Activated CD4-positive, CD25-positive, alpha-beta regulatory T cell (primary cell): ENCODE data around the gene TPR.

Experiments used
- DNase-seq, 4 experiments: peaks; one replicate each; lab custom pipeline; 2025; lab: John Stamatoyannopoulos, UW

The TPR gene

DNA sequence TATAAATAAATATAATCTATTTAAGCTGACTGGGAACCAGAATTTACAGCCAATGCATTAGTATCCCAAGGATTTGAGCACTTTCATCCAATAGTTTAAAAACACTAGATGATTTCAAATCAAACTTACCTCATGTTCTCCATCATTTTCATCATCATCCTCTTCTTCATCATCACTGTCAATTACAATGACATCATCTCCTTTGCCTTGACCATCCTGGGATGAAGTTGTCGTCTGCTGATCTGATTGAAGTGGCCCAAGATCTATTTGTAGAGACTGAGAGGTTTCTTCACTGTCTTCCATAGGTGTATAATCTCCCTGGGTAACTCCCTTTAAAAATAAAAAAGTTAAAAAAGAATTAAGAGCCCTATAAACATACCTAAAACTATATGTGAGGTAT is 47.7 kb downstream of the TPR start:
- DNase-seq = no peak

DNA sequence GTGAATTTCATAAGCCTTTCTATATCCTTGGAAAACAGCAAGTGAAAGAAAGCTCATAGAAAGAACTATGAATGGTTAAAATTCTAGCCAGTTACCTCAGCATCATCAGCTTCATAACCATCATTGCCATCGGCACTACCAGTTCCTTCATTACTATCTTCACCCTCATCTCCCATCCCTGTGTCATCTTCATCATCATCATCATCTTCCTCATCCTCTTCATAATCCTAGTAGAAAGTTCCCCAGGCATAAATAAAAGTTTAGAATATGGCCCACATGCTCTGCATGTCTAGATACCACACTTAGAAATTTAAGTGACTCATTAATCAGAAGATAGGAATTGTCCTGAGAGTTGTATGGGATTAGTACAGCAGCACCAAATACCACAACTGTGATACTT is 49.0 kb downstream of the TPR start:
- no peak for DNase-seq

DNA sequence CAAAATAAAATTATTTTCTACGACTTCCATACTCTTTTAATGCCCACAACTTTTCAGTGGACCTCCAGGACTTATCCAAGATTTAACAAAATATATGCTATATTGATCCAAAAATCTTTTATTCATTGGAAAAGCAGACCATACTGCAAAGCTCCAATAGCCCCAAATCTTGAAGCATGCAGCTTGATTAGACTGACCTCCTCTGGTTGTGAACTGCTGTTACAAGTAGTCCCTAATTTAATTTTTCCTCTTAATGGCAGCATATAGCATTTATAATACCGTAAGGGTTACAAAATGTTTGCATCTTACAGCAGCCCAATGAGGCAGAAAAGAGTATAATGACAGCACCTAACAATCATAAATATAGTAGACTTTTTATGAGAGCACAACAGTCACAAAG is 49.8 kb downstream of the TPR start:
- no peak for DNase-seq

DNA sequence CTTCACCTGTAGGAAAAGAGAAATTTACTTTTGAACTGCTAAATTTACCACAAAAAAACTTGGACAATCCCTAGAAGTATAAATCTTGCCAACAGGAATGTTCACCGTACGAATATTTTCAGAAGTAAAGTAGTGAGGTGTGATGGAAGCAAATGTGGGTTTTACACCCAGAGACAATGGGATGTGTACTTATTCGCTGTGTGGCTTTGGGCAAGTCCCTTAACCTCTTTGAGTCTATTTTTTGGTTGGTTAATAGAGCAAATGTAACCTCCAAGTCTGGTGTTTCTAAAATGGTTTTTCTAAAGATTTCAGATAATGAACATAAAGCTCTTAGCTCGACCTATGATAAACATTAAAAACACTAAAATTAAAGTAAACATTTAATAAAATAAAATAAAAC is 51.2 kb downstream of the TPR start:
- DNase-seq = no peak

DNA sequence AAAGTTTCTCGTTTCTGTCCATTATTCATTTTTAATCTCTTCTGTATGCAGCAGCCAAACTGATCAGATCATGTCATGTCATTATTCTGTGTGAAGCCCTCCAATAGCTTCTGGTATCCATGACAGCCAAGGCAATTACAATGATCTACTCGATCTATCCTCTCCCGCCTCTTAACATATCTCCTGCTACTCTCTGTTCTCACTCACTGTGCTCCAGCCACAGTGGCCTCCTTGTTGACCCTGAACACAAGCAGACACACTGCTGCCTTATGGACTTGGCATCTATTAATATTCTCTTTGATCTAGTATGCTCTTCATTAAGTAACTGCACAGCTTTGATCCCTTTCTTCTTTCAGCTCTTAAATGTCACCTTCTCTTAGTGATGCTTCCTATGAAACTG is 59.5 kb downstream of the TPR start:
- no peak for DNase-seq

DNA sequence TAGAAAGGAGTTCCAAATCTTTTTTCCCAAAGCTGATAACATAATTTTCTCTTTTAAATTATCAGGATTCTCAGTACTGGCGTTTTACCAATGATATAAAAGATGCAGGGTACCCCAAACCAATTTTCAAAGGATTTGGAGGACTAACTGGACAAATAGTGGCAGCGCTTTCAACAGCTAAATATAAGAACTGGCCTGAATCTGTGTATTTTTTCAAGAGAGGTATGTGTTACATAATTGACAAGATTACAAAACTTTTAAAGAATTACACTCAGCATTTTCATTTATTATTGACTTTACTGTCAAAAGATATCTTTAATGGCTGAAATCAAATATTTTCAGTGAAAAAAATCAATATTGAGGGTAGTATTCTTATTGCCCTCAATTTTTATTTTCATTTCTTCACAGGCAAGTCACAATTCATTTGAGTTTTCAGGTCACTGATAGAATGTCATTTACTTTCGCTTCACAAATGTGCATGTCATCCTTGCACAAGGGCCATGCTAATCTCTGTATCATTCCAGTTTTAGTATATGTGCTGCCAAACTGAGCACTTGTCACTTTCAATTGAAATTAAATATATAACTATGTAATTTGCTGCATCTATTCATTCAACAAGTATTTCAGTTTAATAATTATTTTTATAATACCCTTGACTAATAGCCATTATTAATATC is 63.5 kb downstream of the TPR start:
- DNase-seq = no peak

DNA sequence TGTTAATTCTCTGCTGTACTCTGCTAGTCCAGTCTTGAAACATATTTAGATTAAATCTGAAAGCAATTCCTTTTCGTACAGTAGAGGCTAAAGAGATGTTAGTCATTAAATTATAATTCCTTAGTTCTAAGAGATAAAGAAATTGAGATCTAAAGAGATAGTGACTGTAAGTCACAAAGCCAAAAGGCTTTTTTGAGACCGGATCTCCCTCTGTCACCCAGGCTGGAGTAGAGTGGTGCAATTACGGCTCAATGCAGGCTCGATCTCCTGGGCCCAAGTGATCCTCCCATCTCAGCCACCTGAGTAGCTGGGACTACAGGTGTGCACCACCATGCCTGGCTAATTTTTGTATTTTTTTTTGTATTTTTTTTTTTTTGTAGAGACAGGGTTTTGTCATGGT is 64.7 kb downstream of the TPR start:
- DNase-seq = no peak

DNA sequence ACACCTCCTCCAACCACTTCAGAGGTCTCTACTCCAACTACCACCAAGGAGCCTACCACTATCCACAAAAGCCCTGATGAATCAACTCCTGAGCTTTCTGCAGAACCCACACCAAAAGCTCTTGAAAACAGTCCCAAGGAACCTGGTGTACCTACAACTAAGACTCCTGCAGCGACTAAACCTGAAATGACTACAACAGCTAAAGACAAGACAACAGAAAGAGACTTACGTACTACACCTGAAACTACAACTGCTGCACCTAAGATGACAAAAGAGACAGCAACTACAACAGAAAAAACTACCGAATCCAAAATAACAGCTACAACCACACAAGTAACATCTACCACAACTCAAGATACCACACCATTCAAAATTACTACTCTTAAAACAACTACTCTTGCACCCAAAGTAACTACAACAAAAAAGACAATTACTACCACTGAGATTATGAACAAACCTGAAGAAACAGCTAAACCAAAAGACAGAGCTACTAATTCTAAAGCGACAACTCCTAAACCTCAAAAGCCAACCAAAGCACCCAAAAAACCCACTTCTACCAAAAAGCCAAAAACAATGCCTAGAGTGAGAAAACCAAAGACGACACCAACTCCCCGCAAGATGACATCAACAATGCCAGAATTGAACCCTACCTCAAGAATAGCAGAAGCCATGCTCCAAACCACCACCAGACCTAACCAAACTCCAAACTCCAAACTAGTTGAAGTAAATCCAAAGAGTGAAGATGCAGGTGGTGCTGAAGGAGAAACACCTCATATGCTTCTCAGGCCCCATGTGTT is 66.6 kb downstream of the TPR start:
- DNase-seq = no peak

DNA sequence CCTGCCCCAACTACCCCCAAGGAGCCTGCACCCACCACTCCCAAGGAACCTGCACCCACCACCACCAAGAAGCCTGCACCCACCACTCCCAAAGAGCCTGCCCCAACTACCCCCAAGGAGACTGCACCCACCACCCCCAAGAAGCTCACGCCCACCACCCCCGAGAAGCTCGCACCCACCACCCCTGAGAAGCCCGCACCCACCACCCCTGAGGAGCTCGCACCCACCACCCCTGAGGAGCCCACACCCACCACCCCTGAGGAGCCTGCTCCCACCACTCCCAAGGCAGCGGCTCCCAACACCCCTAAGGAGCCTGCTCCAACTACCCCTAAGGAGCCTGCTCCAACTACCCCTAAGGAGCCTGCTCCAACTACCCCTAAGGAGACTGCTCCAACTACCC is 67.6 kb downstream of the TPR start:
- DNase-seq = no peak

DNA sequence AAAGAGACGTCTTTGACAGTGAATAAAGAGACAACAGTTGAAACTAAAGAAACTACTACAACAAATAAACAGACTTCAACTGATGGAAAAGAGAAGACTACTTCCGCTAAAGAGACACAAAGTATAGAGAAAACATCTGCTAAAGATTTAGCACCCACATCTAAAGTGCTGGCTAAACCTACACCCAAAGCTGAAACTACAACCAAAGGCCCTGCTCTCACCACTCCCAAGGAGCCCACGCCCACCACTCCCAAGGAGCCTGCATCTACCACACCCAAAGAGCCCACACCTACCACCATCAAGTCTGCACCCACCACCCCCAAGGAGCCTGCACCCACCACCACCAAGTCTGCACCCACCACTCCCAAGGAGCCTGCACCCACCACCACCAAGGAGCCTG is 68.5 kb downstream of the TPR start:
- no peak for DNase-seq

DNA sequence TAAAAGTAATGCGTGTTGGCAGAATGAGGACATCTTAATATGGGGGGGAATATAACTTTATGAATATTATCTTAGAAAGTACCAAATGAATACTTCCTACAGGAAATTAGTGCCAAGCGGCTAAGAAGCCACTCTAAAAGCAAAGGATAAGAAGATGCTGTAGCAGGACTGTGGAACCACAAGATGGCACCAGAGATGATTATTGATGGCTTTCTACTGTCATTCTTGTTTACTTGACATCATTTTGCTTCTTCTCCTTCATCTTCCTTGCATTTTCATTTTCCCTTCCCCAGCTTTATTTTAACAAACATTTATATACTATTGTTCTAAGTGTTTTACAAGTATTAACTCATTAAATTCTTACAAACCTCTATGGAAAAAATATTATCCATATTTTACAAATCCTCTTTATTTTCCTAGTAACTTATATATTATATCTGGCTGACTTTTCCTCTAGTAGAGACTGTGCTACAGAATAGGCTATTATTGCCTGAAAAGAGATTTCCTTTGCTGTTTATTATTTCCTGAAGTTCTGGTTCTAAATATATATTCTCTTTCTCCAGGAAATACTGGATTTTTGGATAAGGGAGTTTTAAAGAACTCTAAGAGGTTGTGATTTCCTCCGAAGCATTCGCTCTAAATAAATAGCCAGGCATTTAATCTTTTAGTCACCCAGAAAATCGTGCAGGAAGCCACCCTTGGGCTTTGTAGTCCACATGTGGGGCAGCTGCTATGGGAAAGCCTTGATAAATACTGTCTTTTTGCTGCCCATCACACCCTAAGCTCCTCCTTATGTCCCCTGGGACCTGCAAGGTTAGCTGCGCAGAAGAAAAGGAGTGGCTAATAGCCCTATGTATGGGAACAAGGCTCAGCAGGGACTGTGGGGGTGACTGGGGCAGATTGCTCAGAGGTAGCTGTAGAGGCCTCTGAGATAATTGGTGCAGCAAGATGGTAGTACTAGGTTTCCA is 69.8 kb downstream of the TPR start:
- no peak for DNase-seq

DNA sequence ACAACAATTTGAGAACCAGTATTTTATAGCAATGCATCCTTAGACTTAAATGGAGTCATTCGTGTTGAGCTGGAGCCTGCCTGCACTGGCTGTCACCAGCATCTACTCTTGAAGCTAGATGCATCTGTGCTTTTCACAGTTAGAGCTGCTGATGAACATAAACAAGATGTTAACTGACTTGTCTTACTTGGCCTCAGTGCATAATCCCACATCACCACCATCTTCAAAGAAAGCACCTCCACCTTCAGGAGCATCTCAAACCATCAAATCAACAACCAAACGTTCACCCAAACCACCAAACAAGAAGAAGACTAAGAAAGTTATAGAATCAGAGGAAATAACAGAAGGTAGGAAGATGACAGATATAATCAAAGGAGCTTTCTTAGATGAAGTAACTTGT is 71.1 kb downstream of the TPR start:
- DNase-seq = no peak

DNA sequence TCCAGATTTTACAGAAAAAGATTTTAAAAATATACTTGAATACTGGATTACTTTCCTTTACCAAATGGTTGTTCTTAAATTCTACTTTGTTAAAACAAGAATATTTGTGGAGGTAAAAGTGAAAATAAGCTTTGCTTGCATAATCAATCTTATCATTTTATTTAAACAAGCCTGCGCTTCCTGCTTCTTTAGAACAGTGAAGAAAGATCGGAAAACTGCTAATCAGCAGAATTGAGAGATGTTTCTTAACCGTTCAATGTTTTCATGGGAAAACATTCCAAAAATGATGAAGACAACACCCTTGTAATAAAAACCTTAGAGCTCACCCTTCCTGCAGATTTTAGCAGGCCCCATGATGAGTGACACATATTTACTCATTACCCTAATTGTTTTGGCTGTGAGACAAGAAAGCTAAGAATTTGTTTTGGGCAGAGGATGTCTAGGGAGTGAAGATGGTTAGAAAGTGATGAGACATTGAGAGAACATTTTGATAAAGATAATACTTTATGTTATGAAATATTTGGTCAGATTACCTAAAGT is 72.6 kb downstream of the TPR start:
- DNase-seq = no peak

DNA sequence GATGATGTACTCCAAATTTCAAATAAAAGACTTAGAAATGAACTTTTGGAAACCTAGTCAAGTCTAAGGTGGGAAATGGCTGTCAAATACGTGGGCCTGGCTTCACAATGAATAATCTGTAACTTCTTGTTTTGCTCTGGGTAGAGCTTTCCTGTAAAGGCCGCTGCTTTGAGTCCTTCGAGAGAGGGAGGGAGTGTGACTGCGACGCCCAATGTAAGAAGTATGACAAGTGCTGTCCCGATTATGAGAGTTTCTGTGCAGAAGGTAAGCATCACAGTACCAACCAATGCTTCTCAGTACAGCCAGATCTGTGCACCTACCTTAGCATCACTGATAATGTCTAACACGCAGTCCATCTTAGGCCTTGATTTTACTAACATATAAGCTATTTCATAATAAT is 73.6 kb downstream of the TPR start:
- DNase-seq = no peak

DNA sequence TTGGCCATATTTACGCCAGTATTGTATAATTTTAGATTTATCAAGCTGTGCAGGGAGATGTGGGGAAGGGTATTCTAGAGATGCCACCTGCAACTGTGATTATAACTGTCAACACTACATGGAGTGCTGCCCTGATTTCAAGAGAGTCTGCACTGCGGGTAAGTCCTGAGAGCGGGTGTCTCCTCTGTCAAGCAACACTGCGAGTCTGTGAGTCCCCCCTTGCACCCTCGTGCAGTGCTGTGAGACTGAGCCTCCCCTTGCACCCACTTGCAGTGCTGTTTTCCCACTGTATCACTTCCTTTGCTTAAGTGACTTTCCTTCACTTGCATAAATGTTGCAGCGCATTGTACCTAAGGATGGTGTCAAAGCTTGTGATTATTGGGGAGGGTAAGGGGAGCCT is 75.0 kb downstream of the TPR start:
- no peak for DNase-seq

DNA sequence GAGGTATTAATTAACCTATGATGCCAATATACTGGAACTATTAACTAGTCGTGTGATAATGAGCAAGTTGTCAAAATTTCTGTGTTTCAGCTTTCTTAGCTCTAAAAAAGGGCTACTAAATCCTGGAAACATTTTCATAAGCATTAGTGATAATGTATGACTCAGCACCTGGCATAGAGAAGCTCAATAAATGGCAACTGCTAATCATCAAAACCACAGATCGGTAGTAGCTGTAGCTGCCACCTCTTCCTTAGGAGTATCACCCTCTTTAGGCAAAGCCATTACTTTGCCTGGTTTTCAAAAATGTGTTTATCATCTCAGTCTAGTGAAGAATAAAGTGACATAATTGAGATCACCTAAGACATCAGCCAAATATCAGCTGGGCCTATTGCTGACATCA is 75.5 kb downstream of the TPR start:
- no peak for DNase-seq

DNA sequence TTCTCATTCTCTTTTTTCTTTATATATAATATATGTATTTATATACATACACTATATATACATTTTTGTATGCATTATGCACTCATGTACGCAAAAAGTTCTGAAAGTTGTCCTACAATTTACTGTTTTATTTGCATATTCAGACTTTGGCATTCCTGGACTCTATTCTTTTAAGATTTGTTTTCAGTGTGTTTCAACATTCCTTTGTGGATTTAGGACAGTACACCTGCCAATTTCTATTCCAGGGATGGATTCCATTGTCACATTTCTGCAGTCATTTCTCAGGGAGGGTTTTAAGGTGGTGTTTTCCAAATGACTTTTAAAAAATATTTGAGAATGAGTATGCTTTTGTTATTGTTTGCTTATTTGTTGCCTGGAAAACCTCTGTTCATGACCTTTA is 76.2 kb downstream of the TPR start:
- DNase-seq = no peak

DNA sequence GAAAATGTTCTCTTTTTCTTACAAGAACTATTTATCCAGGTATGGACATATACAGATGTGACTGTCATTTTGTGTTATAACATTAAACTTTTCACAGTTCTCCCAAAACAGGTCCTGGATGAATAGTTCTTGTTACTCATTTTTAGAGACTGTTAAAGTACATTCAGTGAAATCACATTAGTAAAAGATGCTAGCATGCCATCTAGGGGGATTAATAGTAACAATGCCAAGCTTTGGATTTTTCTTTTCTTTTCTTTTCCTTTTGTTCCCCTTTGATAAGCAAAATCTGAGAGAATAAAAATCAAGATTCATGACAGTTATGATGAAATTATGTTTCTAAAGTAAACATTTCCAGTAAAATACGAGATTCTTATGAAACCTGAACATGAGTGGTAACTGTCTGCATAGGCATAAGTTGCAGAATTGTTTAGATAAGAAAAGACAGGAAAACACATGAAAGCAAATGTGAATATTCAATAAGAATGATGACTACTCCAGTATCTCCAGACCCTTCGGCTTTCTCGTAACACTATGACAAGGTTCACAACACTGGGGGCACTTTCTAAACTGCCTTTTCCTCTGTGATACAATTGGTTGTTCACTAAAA is 77.5 kb downstream of the TPR start:
- DNase-seq = no peak

DNA sequence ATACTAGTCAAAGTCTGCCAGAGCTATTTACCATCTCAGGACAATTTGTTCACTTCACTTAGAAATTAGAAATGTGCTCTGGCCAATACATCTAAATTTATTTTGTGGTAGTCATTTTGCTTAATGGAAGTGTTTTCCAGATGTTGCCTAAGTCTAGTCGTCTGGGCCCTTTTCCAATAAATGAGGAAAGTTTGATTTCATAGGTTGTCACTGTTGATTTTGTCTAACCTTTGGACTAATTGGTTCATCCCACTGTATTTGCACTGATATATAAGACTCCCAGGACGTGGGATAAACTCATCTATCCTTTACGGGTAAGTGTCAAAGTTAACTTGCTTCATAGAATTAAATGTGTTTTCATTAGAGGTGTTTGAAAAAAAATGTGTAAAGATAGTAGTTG is 79.1 kb downstream of the TPR start, which contains the start of gene PRG4:
TSS of gene PRG4 (plus strand) at position 300 of the 400 bp plus-strand sequence.
- DNase-seq = no peak

DNA sequence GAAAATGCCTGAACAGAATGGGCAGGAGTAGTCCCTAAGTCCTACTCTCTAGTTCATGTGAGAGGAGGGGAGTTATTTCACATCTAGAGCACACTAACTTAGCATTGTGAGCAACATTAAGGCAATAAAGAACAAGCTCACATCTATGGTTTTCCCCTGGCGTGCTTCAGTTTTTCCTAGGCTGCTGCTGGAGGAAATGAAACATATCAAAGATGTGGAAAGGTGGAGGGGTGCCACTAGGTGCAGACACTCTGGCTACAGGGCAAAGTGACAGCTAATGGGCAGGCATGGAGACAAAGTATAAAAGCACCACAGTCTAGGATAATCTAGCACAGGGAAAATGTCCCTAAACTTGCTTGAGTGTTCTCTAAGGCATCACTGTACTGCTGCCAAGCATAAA is 82.2 kb downstream of the TPR start:
- DNase-seq = no peak

DNA sequence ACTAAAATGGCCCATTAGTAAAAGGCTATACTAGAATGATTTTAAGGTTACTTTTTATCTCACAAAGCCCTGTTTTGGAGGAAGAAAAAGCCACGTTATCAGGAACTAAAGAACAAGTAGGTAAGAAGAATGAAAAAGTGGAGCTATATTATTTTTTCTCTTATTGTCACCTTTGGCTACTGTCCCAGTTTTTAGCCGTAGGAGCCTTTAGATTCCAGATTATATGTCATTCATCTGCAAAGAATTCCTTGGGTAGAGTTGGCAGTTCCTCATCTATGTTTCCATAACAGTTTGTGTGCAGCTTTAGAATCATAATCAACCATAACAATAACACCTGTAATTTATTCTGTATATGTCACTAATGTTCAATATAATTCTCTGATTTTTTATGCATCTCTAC is 83.8 kb downstream of the TPR start:
- no peak for DNase-seq

DNA sequence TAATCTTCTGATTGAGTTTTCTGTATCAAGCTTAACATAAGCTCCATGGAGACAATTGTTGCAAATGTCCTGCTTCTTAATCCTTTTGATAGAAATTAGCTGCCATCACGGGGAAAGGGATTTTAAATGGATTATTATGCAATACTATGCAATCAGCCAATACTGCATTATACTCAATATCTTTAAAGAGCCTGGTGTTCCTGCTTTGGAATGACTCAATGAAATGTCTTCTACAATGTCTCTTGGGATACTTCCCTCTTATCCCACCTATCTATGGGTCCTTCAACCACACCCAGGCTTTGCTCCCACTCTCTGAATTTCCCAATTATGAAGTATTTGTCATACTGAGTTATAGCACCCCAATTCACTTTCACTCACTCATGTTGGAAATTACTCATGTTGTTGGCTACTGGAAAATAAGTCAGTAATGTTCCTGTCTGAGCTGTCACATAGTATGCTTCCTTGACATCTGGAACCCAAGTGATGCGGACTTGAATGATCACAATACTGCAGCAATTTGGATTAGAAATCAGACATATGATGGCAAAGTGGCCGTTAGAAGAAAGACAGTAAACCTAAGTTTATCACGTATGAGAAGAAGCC is 85.0 kb downstream of the TPR start:
- no peak for DNase-seq
